Measurements from ENCODE around the gene FAM81B.

The FAM81B gene

DNA sequence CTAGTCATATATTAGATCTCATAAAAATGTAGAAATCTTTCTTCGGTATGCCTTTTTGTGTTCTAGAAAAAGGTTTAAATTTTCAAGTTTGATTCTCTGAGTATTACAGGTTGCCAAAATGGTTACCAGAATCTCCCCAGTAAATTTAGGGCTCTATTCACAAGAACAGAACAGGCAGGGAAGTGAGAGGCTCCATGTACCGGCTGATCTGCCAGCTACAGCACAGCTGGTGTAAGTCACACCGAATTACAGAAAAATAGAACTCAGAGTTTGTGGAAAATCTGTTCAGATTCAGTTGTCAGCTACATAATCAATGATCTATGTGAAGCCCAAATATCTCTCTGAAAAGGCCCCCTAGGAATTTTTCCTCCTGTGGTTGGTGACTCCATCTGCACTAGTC lies 10.5 kb downstream of the FAM81B start:
- no peak for DNase-seq (ENCODE audit: low read depth)
- no peak overlapping the region for H3K4me3 ChIP-seq (ENCODE audit: control insufficient read depth, low read depth, low read length)
- TF ChIP-seq, protein P1, sequence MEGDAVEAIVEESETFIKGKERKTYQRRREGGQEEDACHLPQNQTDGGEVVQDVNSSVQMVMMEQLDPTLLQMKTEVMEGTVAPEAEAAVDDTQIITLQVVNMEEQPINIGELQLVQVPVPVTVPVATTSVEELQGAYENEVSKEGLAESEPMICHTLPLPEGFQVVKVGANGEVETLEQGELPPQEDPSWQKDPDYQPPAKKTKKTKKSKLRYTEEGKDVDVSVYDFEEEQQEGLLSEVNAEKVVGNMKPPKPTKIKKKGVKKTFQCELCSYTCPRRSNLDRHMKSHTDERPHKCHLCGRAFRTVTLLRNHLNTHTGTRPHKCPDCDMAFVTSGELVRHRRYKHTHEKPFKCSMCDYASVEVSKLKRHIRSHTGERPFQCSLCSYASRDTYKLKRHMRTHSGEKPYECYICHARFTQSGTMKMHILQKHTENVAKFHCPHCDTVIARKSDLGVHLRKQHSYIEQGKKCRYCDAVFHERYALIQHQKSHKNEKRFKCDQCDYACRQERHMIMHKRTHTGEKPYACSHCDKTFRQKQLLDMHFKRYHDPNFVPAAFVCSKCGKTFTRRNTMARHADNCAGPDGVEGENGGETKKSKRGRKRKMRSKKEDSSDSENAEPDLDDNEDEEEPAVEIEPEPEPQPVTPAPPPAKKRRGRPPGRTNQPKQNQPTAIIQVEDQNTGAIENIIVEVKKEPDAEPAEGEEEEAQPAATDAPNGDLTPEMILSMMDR (IDR thresholded peaks at IDR 0.05; ENCODE audit: control insufficient read depth, insufficient read depth, low read depth, low read length, missing control alignments): no peak

DNA sequence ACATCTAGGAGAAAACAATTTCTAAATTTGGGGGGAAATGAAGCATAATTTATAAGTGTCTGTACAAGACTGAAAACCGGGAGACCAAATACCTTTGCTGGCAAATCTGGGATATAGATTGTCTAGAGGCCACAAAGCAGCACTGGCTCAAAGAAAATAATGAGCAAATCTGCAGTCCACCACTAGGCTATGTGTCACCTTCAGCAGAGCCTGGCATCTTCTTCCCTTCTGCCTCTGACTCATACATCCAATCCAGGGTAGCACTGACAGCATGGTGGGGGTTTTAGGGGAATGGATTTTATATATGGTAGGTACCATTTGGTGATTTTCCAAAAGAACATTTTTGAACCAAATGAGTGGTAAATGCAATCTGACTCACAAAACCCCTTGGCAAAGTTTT lies 12.8 kb downstream of the FAM81B start:
- DNase-seq (ENCODE audit: low read depth): no peak
- TF ChIP-seq, protein P1 (IDR thresholded peaks at IDR 0.05; ENCODE audit: control insufficient read depth, insufficient read depth, low read depth, low read length, missing control alignments): no peak
- H3K4me3 ChIP-seq (ENCODE audit: control insufficient read depth, low read depth, low read length): no peak overlapping the region

DNA sequence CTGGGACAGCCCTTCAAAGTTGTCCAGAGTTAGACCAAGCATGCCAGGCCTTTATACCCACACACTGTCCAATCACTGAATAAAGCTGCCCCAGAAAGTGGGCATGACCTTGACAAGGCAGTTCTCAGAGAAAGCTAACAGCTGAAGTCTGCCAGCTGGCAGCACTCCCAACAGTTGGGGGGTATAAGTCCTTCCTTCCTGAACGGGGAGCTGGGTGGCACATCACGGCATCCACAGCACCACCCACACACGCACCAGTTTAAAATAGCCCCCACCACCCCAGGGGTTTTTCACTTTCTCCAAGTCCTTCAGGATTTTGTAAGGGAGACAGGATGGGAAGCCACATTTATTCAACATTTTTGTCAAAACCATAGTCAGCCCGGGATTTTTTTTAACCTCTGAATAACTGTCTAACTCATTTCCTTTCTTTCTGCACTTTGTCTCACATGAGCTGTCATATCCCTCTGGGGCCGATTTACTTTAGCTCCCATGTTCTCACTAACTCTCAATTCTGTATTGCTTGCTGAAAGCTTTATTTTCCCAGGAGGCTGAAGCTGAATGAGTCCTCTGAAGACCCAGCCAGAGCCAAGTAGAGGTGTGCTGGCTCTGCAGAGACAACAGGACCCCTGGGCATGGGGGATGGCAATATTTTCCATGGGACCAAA lies 15.4 kb downstream of the FAM81B start:
- no peak for DNase-seq (ENCODE audit: low read depth)
- TF ChIP-seq, protein P1 (IDR thresholded peaks at IDR 0.05; ENCODE audit: control insufficient read depth, insufficient read depth, low read depth, low read length, missing control alignments): no peak
- no peak overlapping the region for H3K4me3 ChIP-seq (ENCODE audit: control insufficient read depth, low read depth, low read length)

DNA sequence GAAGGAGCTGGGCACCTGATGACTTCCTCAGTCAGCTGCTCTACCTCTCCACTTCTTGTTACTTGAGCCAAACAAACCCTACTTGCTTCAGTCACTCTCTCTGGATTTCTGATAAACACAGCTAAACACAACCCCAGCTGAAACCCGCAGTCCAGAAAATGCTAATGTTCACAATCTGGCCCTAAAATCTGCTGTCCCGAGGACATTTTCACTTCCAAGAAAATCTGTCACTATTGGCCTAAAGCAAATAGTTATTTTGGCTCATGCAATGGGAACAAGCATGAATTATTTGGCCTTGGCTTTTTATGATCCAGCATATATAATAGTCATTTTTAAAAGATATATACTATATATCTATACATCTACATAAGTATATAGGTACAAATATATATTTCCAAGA lies 19.1 kb downstream of the FAM81B start:
- H3K4me3 ChIP-seq (ENCODE audit: control insufficient read depth, low read depth, low read length): no peak overlapping the region
- DNase-seq (ENCODE audit: low read depth): no peak
- TF ChIP-seq, protein P1 (IDR thresholded peaks at IDR 0.05; ENCODE audit: control insufficient read depth, insufficient read depth, low read depth, low read length, missing control alignments): no peak

DNA sequence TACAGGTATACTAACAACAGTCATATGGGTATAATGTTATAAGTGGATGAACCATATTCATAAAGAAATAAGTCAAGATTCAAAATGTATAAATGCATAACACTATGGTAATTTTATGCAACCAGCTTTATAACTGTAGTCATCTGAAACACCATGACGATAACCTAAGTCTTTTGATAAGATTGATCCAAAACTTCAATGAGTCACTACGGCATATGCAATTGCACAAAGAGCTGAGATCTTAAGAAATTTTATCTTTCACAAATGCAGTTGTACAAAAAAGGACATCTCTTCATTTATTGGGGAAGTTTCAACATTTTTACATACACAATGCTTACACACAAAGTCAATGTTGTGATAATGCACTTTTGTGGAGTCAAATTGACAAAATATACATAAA lies 20.3 kb downstream of the FAM81B start:
- no peak overlapping the region for H3K4me3 ChIP-seq (ENCODE audit: control insufficient read depth, low read depth, low read length)
- no peak for DNase-seq (ENCODE audit: low read depth)
- TF ChIP-seq, protein P1 (IDR thresholded peaks at IDR 0.05; ENCODE audit: control insufficient read depth, insufficient read depth, low read depth, low read length, missing control alignments): no peak

DNA sequence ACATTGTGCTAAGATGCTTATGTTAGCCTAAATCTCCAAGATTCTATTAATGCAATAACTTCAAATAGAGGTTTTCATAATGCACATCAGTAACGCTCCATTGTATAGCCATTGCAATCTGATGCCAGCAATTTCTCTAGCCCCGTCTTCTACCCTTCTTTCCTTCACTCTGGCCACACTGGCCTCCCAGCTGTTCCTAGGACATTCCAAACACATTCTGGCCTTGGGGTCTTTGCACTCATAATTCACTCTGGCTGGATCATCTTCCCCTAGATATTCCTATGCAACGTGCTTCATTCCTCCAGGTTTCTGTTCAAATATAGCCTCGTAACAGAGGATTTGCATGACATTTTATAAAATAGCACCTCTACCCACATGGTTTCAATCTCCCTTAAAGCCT lies 23.3 kb downstream of the FAM81B start:
- TF ChIP-seq, protein P1 (IDR thresholded peaks at IDR 0.05; ENCODE audit: control insufficient read depth, insufficient read depth, low read depth, low read length, missing control alignments): no peak
- no peak for DNase-seq (ENCODE audit: low read depth)
- no peak overlapping the region for H3K4me3 ChIP-seq (ENCODE audit: control insufficient read depth, low read depth, low read length)
